ENCODE results near the gene PARD3. TPM values are rescaled to one million over a fixed set of nuclear protein-coding genes. Genes with fewer than 3 reads are reported as not detected.

Gene PARD3
- total and polyA plus RNA-seq, 3 donors from 2014 or later, result 31.8 to 59.5 (median 49.5) TPM

- DNase-seq, result no peak
- intact Hi-C loops (cut with DNase I; ENCODE audit: low total_unique reads), result no loop called here
- no peaks in the 10 kb centered on the region for H3K36me3 ChIP-seq (ENCODE audit: low read depth, missing control alignments)
- H3K27ac ChIP-seq, result no peak overlapping the region
- 41 to 58% methylated on average over 3 of the region's 3 CpGs for WGBS, 2 donors
- H3K4me1 ChIP-seq, result no peaks in the 10 kb centered on the region
- no peaks in the 10 kb centered on the region for H3K27me3 ChIP-seq
- no peaks in the 10 kb centered on the region for H3K9me3 ChIP-seq
- TF ChIP-seq POLR2A (IDR thresholded peaks at IDR 0.05), result no peak
- TF ChIP-seq, protein P1, sequence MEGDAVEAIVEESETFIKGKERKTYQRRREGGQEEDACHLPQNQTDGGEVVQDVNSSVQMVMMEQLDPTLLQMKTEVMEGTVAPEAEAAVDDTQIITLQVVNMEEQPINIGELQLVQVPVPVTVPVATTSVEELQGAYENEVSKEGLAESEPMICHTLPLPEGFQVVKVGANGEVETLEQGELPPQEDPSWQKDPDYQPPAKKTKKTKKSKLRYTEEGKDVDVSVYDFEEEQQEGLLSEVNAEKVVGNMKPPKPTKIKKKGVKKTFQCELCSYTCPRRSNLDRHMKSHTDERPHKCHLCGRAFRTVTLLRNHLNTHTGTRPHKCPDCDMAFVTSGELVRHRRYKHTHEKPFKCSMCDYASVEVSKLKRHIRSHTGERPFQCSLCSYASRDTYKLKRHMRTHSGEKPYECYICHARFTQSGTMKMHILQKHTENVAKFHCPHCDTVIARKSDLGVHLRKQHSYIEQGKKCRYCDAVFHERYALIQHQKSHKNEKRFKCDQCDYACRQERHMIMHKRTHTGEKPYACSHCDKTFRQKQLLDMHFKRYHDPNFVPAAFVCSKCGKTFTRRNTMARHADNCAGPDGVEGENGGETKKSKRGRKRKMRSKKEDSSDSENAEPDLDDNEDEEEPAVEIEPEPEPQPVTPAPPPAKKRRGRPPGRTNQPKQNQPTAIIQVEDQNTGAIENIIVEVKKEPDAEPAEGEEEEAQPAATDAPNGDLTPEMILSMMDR (IDR thresholded peaks at IDR 0.05), result no peak
- no peak overlapping the region for H3K4me3 ChIP-seq
These were observed 188.8 kb downstream of the PARD3 start for GRCh38 chr10:34626158-34626880.

- DNase-seq, result no peak
- intact Hi-C loops (cut with DNase I; ENCODE audit: low total_unique reads), result no loop called here
These were observed 190.6 kb downstream of the PARD3 start for GRCh38 chr10:34624323-34625153.

GRCh38 chr10:34622945-34623344 lies 192.2 kb downstream of the PARD3 start:
- no peaks in the 10 kb centered on the region for H3K4me1 ChIP-seq
- TF ChIP-seq, protein P1 (IDR thresholded peaks at IDR 0.05), result no peak
- TF ChIP-seq POLR2A (IDR thresholded peaks at IDR 0.05), result no peak
- intact Hi-C loops (cut with DNase I; ENCODE audit: low total_unique reads), result no loop called here
- H3K27me3 ChIP-seq, result no peaks in the 10 kb centered on the region
- no peak for DNase-seq
- no peak overlapping the region for H3K27ac ChIP-seq
- WGBS, 2 donors, result 91 to 94% methylated on average over 4 of the region's 4 CpGs
- no peaks in the 10 kb centered on the region for H3K36me3 ChIP-seq (ENCODE audit: low read depth, missing control alignments)
- H3K9me3 ChIP-seq, result no peaks in the 10 kb centered on the region
- H3K4me3 ChIP-seq, result no peak overlapping the region

More at GRCh38 chr10:34624323-34625153, 190.6 kb downstream of the PARD3 start:
- TF ChIP-seq POLR2A (IDR thresholded peaks at IDR 0.05), result no peak
- TF ChIP-seq, protein P1 (IDR thresholded peaks at IDR 0.05), result no peak
- H3K4me1 ChIP-seq, result no peaks in the 10 kb centered on the region
- no peaks in the 10 kb centered on the region for H3K27me3 ChIP-seq
- no peaks in the 10 kb centered on the region for H3K9me3 ChIP-seq
- H3K27ac ChIP-seq, result no peak overlapping the region
- no peaks in the 10 kb centered on the region for H3K36me3 ChIP-seq (ENCODE audit: low read depth, missing control alignments)
- no peak overlapping the region for H3K4me3 ChIP-seq
- 85 to 88% methylated on average over 3 to 12 of the region's 12 CpGs for WGBS, 2 donors

DNA sequence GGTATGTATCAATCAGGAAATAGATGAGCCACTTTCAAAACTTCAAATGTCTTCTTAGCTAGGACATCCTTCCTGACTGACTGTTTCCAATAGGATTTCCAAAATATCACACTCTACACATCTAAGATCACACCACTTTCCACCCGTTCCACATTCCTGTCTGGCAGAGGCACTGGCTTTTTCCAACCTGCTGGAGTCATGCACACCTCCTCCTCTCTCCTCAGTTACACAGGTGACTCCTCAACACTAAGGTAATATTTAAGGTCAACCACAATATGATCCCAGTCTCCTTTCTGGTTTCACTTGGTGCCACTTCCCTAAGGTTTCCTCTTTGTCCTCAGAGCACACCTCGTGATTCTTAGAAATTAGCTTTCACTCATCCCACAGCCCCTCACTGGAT lies 196.5 kb downstream of the PARD3 start:
- intact Hi-C loops (cut with DNase I; ENCODE audit: low total_unique reads), result no loop called here
- TF ChIP-seq, protein P1 (IDR thresholded peaks at IDR 0.05), result no peak
- no peak for TF ChIP-seq POLR2A (IDR thresholded peaks at IDR 0.05)

More for the DNA sequence above, 196.5 kb downstream of the PARD3 start:
- Histone ChIP-seq H3K9me3 (no peaks in the 10 kb centered on the region), H3K4me1 (no peaks in the 10 kb centered on the region), H3K36me3 (ENCODE audit: low read depth, missing control alignments) (no peaks in the 10 kb centered on the region), H3K4me3 (no peak overlapping the region), H3K27ac (no peak overlapping the region), H3K27me3 (no peaks in the 10 kb centered on the region)
- no peak for DNase-seq
- 87 to 93% methylated on average over 2 of the region's 2 CpGs for WGBS, 2 donors
